Measurements from ENCODE around the gene IRAK4.

DNA sequence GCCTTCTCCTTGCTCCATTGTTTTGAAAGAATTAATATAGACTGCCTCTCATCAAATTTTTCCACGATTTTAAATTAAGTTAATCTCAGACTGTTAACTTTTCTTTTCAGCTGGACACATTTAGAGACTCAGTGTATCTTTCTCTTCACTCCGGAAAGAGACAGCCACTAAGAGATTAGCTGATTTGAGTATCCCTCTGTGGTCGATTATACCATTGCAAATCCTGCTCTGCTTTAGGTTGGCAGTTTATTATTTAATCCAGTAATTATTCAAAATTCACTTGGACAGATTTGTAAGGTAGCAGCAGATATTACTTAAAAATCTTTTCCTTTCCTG is 48.0 kb downstream of the IRAK4 start:
- TF ChIP-seq, protein P1, sequence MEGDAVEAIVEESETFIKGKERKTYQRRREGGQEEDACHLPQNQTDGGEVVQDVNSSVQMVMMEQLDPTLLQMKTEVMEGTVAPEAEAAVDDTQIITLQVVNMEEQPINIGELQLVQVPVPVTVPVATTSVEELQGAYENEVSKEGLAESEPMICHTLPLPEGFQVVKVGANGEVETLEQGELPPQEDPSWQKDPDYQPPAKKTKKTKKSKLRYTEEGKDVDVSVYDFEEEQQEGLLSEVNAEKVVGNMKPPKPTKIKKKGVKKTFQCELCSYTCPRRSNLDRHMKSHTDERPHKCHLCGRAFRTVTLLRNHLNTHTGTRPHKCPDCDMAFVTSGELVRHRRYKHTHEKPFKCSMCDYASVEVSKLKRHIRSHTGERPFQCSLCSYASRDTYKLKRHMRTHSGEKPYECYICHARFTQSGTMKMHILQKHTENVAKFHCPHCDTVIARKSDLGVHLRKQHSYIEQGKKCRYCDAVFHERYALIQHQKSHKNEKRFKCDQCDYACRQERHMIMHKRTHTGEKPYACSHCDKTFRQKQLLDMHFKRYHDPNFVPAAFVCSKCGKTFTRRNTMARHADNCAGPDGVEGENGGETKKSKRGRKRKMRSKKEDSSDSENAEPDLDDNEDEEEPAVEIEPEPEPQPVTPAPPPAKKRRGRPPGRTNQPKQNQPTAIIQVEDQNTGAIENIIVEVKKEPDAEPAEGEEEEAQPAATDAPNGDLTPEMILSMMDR (IDR thresholded peaks at IDR 0.05; ENCODE audit: insufficient read depth, low read depth, low read length), result no peak
- no peak for TF ChIP-seq EZH2 (IDR thresholded peaks at IDR 0.05; ENCODE audit: insufficient read depth, low read length)

Measured in astrocyte (in vitro differentiated cells and primary cell).